ENCODE data around the gene PALD1. TPM values are rescaled to one million over a fixed set of nuclear protein-coding genes. Genes with fewer than 3 reads are reported as not detected.
"Not testable (repeated sequence)": the region's sequence is repeated elsewhere in the genome, so short reads cannot be mapped to it uniquely, and the experiment has no call there.

The PALD1 gene
- total RNA-seq, 1 donor from 2014 or later, result 6.9 TPM

DNA sequence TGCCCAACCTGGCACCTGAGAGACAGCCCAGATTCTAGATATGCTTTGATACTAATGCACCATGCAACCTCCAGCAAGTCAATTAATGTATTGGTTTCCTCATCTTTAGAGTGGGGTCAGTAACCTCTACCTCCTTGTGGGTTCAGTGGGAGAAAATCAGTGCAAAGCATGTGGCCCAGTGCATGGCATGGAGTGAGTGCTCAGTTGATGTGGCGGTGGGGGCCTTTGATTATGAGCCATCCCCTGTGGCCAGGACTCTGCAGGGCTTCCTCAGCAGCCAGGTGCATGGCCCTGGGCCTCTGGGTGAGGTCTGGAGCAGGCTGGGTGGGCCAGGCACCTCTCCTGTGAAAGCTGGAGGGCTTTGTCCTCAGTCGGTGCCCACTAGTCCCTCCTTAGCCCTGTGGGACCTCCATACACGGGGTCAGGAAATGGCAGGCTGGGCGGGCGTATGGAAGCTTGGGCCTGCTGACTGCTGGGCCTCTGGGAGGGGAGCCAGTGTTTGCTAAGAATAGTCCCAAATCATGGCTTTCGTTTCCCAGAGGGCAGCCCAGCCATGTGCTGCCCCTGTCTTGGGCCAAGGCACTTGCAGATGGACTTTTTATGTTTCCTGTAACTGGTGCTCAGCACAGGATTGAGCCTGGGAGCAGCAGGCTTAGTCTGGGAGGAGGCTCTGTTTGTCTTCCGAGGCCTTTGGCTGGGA, 3.4 kb downstream of the PALD1 start:
- no peak for DNase-seq (ENCODE audit: extremely low spot score in 2 of 2)
- Histone ChIP-seq H3K4me1 (peaks cover 38% of the 10 kb centered on the region), H3K27ac (peak overlapping the region; percentile 30), H3K9me3 (no peaks in the 10 kb centered on the region), H3K4me3 (no peak overlapping the region), H3K27me3 (no peaks in the 10 kb centered on the region), H3K36me3 (no peaks in the 10 kb centered on the region)
- intact Hi-C loops (cut with DNase I), result no loop called here
- TF ChIP-seq POLR2A (IDR thresholded peaks at IDR 0.05), result no peak
- peak; percentile 27 to 58 for TF ChIP-seq POLR2AphosphoS5 (IDR thresholded peaks at IDR 0.05; ENCODE audit: insufficient read depth in 1 of 2, low read depth in 1 of 2)

DNA sequence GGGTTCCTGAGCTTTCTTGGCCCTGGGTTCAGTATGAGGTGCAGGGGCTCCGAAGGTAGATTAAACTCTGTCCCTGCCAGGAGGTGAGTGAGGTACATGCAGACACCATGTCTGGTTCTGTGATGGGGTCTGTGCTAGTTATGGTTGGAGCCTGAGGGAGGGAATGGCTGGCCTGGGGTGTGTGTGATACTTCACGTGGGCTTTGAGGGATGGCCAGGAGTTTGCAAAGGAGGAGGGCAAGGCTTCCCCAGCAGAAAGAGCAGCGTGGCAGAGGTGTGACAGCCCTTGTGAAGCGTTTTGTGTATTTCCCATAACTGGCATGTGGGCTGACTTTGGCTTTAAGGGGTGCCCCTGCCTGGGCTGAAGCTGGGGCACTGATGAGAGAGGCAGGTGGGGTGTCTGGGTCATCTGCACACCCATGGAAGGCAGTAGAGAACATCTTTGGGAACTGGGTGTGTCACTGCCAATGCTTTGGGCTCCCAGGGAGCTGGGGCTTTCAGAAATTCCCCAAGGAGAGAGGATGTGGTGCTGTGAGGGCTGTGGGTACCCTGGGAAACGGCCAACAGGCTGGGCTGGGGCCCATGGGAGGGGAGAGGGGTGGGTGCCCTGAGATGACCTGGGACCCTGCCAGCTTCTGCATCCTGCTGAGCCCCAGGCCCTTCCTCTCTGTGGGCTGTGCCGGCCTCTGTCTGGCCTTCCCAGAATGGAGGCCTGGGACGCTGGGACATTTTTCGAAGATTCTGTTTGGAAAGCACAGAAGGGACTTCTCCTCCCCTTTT, 4.6 kb downstream of the PALD1 start:
- no peaks in the 10 kb centered on the region for H3K36me3 ChIP-seq
- intact Hi-C loops (cut with DNase I), result no loop called here
- peak overlapping the region; percentile 30 for H3K27ac ChIP-seq
- H3K9me3 ChIP-seq, result no peaks in the 10 kb centered on the region
- no peak for DNase-seq (ENCODE audit: extremely low spot score in 2 of 2)
- no peaks in the 10 kb centered on the region for H3K27me3 ChIP-seq
- H3K4me1 ChIP-seq, result peaks cover 29% of the 10 kb centered on the region
- no peak overlapping the region for H3K4me3 ChIP-seq
- TF ChIP-seq, protein P1, sequence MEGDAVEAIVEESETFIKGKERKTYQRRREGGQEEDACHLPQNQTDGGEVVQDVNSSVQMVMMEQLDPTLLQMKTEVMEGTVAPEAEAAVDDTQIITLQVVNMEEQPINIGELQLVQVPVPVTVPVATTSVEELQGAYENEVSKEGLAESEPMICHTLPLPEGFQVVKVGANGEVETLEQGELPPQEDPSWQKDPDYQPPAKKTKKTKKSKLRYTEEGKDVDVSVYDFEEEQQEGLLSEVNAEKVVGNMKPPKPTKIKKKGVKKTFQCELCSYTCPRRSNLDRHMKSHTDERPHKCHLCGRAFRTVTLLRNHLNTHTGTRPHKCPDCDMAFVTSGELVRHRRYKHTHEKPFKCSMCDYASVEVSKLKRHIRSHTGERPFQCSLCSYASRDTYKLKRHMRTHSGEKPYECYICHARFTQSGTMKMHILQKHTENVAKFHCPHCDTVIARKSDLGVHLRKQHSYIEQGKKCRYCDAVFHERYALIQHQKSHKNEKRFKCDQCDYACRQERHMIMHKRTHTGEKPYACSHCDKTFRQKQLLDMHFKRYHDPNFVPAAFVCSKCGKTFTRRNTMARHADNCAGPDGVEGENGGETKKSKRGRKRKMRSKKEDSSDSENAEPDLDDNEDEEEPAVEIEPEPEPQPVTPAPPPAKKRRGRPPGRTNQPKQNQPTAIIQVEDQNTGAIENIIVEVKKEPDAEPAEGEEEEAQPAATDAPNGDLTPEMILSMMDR (IDR thresholded peaks at IDR 0.05), result no peak
- TF ChIP-seq POLR2A (IDR thresholded peaks at IDR 0.05) (no peak), POLR2AphosphoS5 (IDR thresholded peaks at IDR 0.05; ENCODE audit: insufficient read depth in 1 of 2, low read depth in 1 of 2) (no peak)

- H3K27me3 ChIP-seq; H3K36me3 ChIP-seq; DNase-seq (ENCODE audit: extremely low spot score in 2 of 2); H3K27ac ChIP-seq; H3K9me3 ChIP-seq; H3K4me3 ChIP-seq; intact Hi-C loops (cut with DNase I): not testable (repeated sequence)
- peaks cover 25% of the 10 kb centered on the region for H3K4me1 ChIP-seq
Observed at GRCh38 chr10:70483872-70484271, 5.3 kb downstream of the PALD1 start.

DNA sequence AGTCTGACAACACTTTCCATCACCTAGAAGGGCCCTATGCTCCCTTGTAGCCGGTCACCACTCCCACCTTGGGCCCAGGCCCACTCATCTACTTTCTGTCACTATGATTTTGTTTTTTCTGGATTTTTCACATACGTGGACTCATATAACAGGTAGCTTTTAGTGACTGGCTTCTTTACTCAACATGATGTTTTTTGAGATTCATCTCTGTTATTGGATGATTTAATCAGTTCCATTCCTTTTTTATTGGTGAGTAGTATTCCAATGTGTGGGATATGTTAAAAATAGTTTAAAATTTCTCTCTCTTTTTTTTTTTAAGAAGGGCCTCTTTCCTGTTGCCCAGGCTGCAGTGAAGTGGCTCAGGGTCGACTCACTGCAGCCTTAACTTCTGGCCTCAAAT, 9.3 kb downstream of the PALD1 start:
- no peak overlapping the region for H3K27ac ChIP-seq
- DNase-seq (ENCODE audit: extremely low spot score in 2 of 2), result no peak
- H3K4me1 ChIP-seq, result peaks cover 6% of the 10 kb centered on the region
- H3K9me3 ChIP-seq, result no peaks in the 10 kb centered on the region
- no peaks in the 10 kb centered on the region for H3K27me3 ChIP-seq
- TF ChIP-seq, protein P1 (IDR thresholded peaks at IDR 0.05), result no peak
- TF ChIP-seq POLR2AphosphoS5 (IDR thresholded peaks at IDR 0.05; ENCODE audit: insufficient read depth in 1 of 2, low read depth in 1 of 2), result no peak
- TF ChIP-seq POLR2A (IDR thresholded peaks at IDR 0.05), result no peak
- H3K36me3 ChIP-seq, result no peaks in the 10 kb centered on the region
- H3K4me3 ChIP-seq, result no peak overlapping the region
- intact Hi-C loops (cut with DNase I), result no loop called here

GRCh38 chr10:70490142-70490541, 11.6 kb downstream of the PALD1 start:
- TF ChIP-seq, protein P1 (IDR thresholded peaks at IDR 0.05), result no peak
- TF ChIP-seq POLR2AphosphoS5 (IDR thresholded peaks at IDR 0.05; ENCODE audit: insufficient read depth in 1 of 2, low read depth in 1 of 2) (no peak), POLR2A (IDR thresholded peaks at IDR 0.05) (no peak)
- intact Hi-C loops (cut with DNase I), result no loop called here
- Histone ChIP-seq H3K4me3 (no peak overlapping the region), H3K27ac (no peak overlapping the region), H3K4me1 (no peaks in the 10 kb centered on the region), H3K27me3 (no peaks in the 10 kb centered on the region), H3K9me3 (no peaks in the 10 kb centered on the region), H3K36me3 (no peaks in the 10 kb centered on the region)
- DNase-seq (ENCODE audit: extremely low spot score in 2 of 2), result no peak

- Histone ChIP-seq H3K4me1 (no peaks in the 10 kb centered on the region), H3K27ac (no peak overlapping the region), H3K27me3 (no peaks in the 10 kb centered on the region), H3K9me3 (no peaks in the 10 kb centered on the region), H3K36me3 (no peaks in the 10 kb centered on the region), H3K4me3 (no peak overlapping the region)
- intact Hi-C loops (cut with DNase I), result no loop called here
- DNase-seq (ENCODE audit: extremely low spot score in 2 of 2), result no peak
- TF ChIP-seq POLR2AphosphoS5 (IDR thresholded peaks at IDR 0.05; ENCODE audit: insufficient read depth in 1 of 2, low read depth in 1 of 2), result no peak
- TF ChIP-seq, protein P1 (IDR thresholded peaks at IDR 0.05), result no peak
- TF ChIP-seq POLR2A (IDR thresholded peaks at IDR 0.05), result no peak
Observed at GRCh38 chr10:70491614-70492013, 13.0 kb downstream of the PALD1 start.
